ENCODE data around the gene FCHSD2. TPM values are rescaled to one million over a fixed set of nuclear protein-coding genes. Genes with fewer than 3 reads are reported as not detected.

Gene FCHSD2
- polyA plus RNA-seq, 2 of the 4 experiments (the other 2 are of a cell fraction), result 10.5 to 19.0 TPM

DNA sequence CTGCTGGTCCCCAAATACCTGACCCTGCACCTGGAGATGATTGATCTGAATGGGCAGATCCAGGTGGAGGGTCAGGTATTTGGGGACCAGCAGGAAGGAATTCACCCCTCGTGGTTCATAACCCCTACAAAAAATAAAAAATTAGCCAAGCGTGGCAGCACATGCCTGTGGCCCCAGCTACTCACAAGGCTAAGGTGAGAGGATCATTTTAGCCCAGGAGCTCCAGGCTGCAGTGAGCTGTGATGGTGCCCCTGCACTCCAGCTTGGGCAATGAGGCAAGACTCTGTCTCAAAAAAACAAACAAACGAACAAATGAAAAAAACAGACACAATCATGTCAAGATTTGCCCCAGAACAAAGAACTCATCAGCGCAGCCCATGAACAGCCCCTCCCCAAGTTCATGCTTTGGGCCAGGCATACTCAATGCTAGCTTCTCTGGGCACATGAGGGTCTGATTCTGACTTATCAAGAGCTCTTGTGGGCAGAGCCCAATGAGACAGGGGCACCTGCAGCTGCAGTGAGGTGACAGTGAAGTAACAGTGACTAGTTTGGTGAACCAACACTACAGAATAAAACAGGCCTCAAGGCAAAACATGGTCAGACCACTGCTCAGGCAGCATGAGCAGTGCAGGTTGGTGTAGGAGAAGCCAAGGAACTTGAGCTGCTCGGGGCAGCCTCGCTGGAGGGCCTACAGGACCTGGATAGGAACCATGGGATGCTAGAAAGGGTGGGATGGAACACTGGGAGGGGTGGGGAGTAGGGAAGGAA, 10.2 kb upstream of the FCHSD2 start:
- 54% methylated on average over 6 of the region's 6 CpGs for WGBS (ENCODE audit: missing lambda C conversion rate)
- no peak for FAIRE-seq
- no peak overlapping the region for H3K4me3 ChIP-seq
- no peak overlapping the region for H3K27ac ChIP-seq
- POLR2A ChIA-PET, result interaction anchor here (1.4 kb wide), 1 partner anchor 10 kb away, joined by 3 read pairs; the partner anchor contains the start of gene FCHSD2
- CTCF ChIA-PET, result interaction anchor here (0.7 to 4.1 kb wide), 5 partner anchors 10 to 84 kb away, joined by 3 to 20 read pairs (median 10); no protein-coding TSS in a partner anchor
- no peaks in the 10 kb centered on the region for H3K9me3 ChIP-seq
- DNase-seq (ENCODE audit: low read depth in 1 of 2, low spot score in 1 of 2), result no peak
- ATAC-seq, result no peak
- TF ChIP-seq KDM1A (IDR thresholded peaks at IDR 0.05; ENCODE audit: low read depth), result no peak
- no peak for TF ChIP-seq RFX5 (IDR thresholded peaks at IDR 0.05)
- TF ChIP-seq, protein P1, sequence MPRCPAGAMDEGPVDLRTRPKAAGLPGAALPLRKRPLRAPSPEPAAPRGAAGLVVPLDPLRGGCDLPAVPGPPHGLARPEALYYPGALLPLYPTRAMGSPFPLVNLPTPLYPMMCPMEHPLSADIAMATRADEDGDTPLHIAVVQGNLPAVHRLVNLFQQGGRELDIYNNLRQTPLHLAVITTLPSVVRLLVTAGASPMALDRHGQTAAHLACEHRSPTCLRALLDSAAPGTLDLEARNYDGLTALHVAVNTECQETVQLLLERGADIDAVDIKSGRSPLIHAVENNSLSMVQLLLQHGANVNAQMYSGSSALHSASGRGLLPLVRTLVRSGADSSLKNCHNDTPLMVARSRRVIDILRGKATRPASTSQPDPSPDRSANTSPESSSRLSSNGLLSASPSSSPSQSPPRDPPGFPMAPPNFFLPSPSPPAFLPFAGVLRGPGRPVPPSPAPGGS (IDR thresholded peaks at IDR 0.05), result no peak
- no peak for TF ChIP-seq MAFK (IDR thresholded peaks at IDR 0.05; ENCODE audit: partially characterized antibody)
- no peak for TF ChIP-seq ZC3H11A (IDR thresholded peaks at IDR 0.05)
- TF ChIP-seq, protein P2, sequence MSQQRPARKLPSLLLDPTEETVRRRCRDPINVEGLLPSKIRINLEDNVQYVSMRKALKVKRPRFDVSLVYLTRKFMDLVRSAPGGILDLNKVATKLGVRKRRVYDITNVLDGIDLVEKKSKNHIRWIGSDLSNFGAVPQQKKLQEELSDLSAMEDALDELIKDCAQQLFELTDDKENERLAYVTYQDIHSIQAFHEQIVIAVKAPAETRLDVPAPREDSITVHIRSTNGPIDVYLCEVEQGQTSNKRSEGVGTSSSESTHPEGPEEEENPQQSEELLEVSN (IDR thresholded peaks at IDR 0.05; ENCODE audit: borderline replicate concordance, low read depth), result no peak
- TF ChIP-seq RARB (CRISPR knock-in tag; IDR thresholded peaks at IDR 0.05), result no peak
- no peak for TF ChIP-seq PHF8 (IDR thresholded peaks at IDR 0.05; ENCODE audit: borderline replicate concordance, low read depth)
- no peak for TF ChIP-seq NPAS2 (CRISPR knock-in tag; IDR thresholded peaks at IDR 0.05; ENCODE audit: borderline replicate concordance)
- TF ChIP-seq GATA3 (IDR thresholded peaks at IDR 0.05; ENCODE audit: borderline replicate concordance), result no peak
- TF ChIP-seq, protein P3, sequence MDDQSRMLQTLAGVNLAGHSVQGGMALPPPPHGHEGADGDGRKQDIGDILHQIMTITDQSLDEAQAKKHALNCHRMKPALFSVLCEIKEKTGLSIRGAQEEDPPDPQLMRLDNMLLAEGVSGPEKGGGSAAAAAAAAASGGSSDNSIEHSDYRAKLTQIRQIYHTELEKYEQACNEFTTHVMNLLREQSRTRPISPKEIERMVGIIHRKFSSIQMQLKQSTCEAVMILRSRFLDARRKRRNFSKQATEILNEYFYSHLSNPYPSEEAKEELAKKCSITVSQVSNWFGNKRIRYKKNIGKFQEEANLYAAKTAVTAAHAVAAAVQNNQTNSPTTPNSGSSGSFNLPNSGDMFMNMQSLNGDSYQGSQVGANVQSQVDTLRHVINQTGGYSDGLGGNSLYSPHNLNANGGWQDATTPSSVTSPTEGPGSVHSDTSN (IDR thresholded peaks at IDR 0.05), result no peak
- no peak for TF ChIP-seq CBX2 (IDR thresholded peaks at IDR 0.05; ENCODE audit: borderline replicate concordance, low read depth)
- no peak for TF ChIP-seq FOSB (CRISPR knock-in tag; IDR thresholded peaks at IDR 0.05)
- H3K4me1 ChIP-seq, result no peaks in the 10 kb centered on the region
- no peak overlapping the region for H3K4me2 ChIP-seq

DNA sequence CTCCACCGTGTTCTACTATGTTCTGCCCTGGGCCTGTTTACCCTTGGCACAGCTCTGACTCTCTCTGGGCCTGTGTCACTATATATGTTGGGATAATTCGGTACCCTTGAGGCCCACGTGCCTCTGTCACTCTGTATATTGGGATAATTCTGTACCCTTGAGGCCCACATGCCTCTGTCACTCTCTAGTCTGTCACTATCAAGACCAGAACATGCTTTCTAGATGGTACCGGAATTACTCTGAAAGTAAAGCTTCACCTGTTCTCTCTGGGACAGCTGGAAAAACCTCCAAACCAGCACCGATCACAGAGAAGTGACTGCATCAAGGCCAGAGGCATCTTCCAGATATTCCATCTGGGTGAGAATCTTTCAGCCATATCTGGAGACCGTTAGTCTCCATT, 9.3 kb upstream of the FCHSD2 start:
- H3K27ac ChIP-seq, result no peak overlapping the region
- FAIRE-seq (no peak), DNase-seq (ENCODE audit: low read depth in 1 of 2, low spot score in 1 of 2) (no peak), ATAC-seq (no peak)
- H3K4me2 ChIP-seq, result no peak overlapping the region
- no peak overlapping the region for H3K4me3 ChIP-seq
- no peaks in the 10 kb centered on the region for H3K9me3 ChIP-seq
- ChIA-PET CTCF (interaction anchor here (2.3 to 4.1 kb wide), 2 partner anchors 9 to 27 kb away, joined by 10 to 20 read pairs; no protein-coding TSS in a partner anchor), POLR2A (interaction anchor here (1.4 kb wide), 1 partner anchor 9 kb away, joined by 3 read pairs; the partner anchor contains the start of gene FCHSD2)
- TF ChIP-seq, protein P4, sequence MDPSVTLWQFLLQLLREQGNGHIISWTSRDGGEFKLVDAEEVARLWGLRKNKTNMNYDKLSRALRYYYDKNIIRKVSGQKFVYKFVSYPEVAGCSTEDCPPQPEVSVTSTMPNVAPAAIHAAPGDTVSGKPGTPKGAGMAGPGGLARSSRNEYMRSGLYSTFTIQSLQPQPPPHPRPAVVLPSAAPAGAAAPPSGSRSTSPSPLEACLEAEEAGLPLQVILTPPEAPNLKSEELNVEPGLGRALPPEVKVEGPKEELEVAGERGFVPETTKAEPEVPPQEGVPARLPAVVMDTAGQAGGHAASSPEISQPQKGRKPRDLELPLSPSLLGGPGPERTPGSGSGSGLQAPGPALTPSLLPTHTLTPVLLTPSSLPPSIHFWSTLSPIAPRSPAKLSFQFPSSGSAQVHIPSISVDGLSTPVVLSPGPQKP (IDR thresholded peaks at IDR 0.05; ENCODE audit: low read depth, low read length), result no peak
- no peak for TF ChIP-seq ZFP36 (IDR thresholded peaks at IDR 0.05; ENCODE audit: borderline replicate concordance, partially characterized antibody)
- no peak for TF ChIP-seq RAD21 (conservative IDR thresholded peaks at IDR 0.05 in 1 of 2, IDR thresholded peaks at IDR 0.05 in 1 of 2)
- no peak for TF ChIP-seq ZNF302 (CRISPR knock-in tag; IDR thresholded peaks at IDR 0.05)
- no peak for TF ChIP-seq RCOR1 (IDR thresholded peaks at IDR 0.05; ENCODE audit: low read depth, low read length)
- TF ChIP-seq TFCP2L1 (CRISPR knock-in tag; IDR thresholded peaks at IDR 0.05), result no peak
- no peak for TF ChIP-seq ESRRA (IDR thresholded peaks at IDR 0.05; ENCODE audit: borderline replicate concordance, low read length)
- TF ChIP-seq NR3C1 (IDR thresholded peaks at IDR 0.05), result no peak
- TF ChIP-seq, protein P5, sequence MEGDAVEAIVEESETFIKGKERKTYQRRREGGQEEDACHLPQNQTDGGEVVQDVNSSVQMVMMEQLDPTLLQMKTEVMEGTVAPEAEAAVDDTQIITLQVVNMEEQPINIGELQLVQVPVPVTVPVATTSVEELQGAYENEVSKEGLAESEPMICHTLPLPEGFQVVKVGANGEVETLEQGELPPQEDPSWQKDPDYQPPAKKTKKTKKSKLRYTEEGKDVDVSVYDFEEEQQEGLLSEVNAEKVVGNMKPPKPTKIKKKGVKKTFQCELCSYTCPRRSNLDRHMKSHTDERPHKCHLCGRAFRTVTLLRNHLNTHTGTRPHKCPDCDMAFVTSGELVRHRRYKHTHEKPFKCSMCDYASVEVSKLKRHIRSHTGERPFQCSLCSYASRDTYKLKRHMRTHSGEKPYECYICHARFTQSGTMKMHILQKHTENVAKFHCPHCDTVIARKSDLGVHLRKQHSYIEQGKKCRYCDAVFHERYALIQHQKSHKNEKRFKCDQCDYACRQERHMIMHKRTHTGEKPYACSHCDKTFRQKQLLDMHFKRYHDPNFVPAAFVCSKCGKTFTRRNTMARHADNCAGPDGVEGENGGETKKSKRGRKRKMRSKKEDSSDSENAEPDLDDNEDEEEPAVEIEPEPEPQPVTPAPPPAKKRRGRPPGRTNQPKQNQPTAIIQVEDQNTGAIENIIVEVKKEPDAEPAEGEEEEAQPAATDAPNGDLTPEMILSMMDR (IDR thresholded peaks at IDR 0.05), result no peak
- no peak for TF ChIP-seq GATA3 (IDR thresholded peaks at IDR 0.05; ENCODE audit: borderline replicate concordance)
- TF ChIP-seq CBX8 (IDR thresholded peaks at IDR 0.05), result no peak
- TF ChIP-seq, protein P1 (IDR thresholded peaks at IDR 0.05), result no peak
- TF ChIP-seq CHD2 (IDR thresholded peaks at IDR 0.05; ENCODE audit: low read length, partially characterized antibody), result no peak
- TF ChIP-seq RFX5 (IDR thresholded peaks at IDR 0.05), result no peak
- no peak for TF ChIP-seq RARB (CRISPR knock-in tag; IDR thresholded peaks at IDR 0.05)
- TF ChIP-seq, protein P6, sequence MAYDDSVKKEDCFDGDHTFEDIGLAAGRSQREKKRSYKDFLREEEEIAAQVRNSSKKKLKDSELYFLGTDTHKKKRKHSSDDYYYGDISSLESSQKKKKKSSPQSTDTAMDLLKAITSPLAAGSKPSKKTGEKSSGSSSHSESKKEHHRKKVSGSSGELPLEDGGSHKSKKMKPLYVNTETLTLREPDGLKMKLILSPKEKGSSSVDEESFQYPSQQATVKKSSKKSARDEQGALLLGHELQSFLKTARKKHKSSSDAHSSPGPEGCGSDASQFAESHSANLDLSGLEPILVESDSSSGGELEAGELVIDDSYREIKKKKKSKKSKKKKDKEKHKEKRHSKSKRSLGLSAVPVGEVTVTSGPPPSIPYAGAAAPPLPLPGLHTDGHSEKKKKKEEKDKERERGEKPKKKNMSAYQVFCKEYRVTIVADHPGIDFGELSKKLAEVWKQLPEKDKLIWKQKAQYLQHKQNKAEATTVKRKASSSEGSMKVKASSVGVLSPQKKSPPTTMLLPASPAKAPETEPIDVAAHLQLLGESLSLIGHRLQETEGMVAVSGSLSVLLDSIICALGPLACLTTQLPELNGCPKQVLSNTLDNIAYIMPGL (CRISPR knock-in tag; IDR thresholded peaks at IDR 0.05; ENCODE audit: borderline replicate concordance), result no peak
- no peaks in the 10 kb centered on the region for H3K4me1 ChIP-seq
- WGBS (ENCODE audit: missing lambda C conversion rate), result 71% methylated on average over 6 of the region's 6 CpGs
